Epidermal melanocyte (primary cell): ENCODE measurements around the gene MMP24OS.

Experiments used
- DNase-seq: peaks from one replicate; pipeline ENCODE4 v3.0.0; 2011; ENCODE audit warnings: low spot score; ENCODE audit not compliant: insufficient read length

Gene MMP24OS

DNA sequence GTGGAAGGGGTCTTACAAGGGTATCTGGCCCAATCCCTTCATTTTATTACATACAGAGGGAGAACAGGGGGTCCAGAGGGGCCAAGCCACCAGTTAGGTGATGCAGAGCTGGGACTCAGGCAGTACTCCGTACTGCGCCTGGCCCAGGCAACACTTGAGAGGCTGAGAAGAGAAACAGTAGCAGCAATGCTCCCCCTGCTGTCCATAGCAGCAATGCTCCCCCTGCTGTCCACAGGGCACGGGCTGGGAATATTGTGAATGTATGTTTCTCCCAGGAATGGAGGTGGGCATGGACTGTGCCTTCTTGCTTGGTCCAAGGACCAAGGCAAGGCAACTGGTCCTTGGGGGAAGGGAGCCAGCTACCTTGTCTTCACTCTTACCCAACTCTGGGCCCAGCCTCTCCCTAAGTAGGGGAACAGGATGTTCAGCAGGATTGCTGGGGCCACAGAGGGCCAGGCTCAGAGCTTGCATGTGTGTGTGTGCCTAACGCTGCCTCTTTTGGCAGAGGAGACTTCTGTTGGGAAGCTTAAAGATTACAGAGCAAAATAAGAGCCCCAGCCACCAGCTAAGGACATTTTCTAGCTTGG is 29.1 kb upstream of the MMP24OS start:
- peak; percentile 32 for DNase-seq

- peak; percentile 80 for DNase-seq
Measured at GRCh38 chr20:35305682-35306556, 28.0 kb upstream of the MMP24OS start.

- DNase-seq, result no peak
Measured at GRCh38 chr20:35304956-35305355, 27.0 kb upstream of the MMP24OS start.

- peak; percentile 54 for DNase-seq
Measured at GRCh38 chr20:35303735-35304491, 26.0 kb upstream of the MMP24OS start.

- peak; percentile 10 for DNase-seq
Measured at GRCh38 chr20:35303382-35303734, 25.4 kb upstream of the MMP24OS start.

DNA sequence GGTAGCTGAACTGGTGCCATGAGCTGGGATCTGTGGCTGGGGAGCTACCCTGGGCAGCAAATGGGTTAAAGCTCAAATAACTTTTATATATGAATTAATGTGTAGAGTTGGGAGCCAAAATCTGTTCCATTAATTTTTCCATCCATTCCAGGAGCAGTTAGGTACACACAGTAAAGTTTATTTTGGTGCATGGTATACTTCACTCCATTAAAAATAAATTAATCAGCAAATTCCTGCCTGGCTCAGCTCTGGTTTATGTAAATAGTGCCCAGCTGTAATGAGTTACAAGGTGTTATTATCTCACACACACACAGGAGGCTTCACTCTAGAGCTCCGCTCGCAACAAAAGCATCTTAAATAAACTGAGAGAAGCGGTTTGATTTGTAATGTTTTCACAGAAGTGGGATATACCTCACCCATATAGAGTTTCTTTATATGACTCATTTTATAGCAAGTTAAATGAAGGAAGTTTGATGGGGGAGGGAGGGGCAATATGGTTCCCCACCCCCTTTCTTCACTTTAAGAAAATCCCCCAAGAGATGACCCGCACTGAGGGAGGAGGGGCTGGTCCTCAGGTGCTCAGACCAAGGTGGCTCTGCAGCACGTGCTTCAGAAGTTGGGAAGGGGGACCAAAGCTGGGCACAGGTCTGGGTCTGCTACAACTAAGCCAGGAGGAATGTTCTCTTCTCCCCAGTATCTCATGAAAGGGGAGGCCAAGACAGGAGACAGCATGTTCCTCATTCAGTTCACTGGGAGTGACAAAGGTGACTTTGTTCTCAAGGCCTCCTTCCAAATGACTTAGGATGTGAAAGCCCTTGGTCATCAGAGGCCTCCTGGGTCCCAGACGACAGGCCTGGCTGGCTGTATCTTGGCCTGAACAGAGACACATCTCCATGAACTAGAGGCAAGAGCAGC is 24.8 kb upstream of the MMP24OS start:
- DNase-seq, result peak; percentile 13

GRCh38 chr20:35301426-35301825 is 23.5 kb upstream of the MMP24OS start:
- no peak for DNase-seq

DNA sequence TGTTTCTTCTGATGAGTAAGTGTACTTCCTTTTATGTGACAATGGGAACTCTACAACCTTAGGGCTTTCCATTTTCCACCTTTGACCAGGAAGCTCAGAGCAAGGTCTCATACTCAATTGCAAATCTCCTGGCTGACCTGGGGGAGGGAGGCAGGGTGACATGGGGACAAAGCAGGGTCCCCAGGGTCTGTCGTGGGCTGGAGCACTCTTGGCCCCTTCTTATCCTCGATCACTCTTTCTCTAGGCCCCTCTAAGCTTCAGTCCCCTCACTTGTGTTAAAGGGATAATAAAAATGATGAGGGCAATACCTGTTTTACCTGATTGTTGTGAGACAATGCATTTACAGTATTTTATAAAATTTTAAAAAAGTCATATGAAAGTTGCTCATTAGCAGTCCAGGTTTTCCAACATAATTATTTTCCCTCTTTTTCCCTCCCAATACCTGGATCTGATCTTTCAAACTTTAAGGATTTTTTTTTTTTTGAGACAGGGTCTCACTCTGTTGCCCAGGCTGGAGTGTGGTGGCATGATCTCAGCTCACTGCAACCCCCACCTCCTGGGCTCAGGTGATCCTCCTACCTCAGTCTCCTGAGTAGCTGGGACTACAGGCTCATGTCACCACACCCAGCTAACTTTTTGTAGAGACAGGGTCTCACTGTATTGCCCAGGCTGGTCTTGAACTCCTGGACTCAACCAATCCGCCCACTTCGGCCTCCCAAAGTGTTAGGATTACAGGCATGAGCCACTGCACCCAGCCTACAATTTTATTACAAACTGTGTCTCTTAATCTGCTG is 22.7 kb upstream of the MMP24OS start:
- DNase-seq, result no peak

- DNase-seq, result peak; percentile 13
Measured at GRCh38 chr20:35299780-35300179, 21.9 kb upstream of the MMP24OS start.

DNA sequence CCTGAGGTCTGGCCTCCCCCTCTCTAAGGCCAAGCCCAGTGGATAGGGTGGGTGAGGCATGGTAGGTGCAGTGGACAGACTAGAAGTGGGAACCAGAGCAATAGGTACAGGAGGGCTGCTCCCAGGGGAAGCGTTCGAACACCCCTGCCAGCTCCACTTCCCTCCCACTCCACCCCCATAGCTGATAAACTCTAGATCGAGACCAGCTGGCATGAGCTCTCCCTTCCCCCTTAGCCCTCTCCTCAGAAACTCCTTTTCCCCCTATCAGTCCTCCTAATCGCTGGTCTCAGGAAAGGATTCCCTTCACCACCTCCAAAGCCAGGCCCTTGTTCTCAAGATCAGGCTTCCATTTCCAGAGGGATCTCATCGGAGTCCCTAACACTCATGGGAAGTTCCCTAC is 20.3 kb upstream of the MMP24OS start:
- DNase-seq, result peak; percentile 8

- no peak for DNase-seq
Measured at GRCh38 chr20:35297740-35298139, 19.8 kb upstream of the MMP24OS start.

DNA sequence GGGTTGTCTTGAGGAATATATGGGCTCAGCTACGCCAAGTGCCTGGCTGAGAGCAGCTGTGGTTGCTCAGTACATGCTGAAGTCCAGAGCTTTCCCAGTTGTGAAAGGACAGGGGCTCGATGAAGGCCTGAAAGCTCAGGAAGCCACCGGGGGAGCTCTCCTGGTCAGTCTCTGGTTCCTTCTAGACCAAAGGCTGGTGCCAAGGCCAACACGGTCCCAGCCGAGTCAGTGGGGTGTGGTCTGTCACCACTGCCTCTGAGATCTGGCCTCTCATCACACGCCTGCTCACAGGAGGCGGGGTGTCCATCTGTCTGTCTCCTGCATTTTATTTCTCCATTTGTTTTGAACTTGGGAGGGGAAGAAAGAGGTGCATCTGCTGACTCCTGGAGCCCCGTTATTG is 19.2 kb upstream of the MMP24OS start:
- peak; percentile 11 for DNase-seq

GRCh38 chr20:35296101-35296554 is 18.2 kb upstream of the MMP24OS start:
- DNase-seq, result peak; percentile 11

GRCh38 chr20:35295674-35296073 is 17.8 kb upstream of the MMP24OS start:
- no peak for DNase-seq

DNA sequence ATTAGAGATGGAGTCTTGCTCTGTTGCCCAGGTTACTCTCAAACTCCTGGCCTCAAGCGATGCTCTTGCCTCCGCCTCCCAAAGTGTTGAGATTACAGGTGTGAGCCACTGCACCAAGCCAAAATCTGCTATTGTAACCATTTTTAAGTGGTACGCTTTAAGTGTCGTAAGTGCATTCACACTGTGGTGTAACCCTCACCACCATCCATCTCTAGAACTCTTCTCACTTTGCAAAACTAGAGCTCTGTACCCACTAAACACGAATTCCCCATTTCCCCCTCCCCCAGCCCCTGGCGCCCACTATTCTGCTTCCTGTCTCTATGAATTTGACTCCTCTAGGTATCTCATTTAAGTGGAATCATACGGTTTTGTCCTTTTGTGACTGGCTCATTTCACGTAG is 17.1 kb upstream of the MMP24OS start:
- no peak for DNase-seq

DNA sequence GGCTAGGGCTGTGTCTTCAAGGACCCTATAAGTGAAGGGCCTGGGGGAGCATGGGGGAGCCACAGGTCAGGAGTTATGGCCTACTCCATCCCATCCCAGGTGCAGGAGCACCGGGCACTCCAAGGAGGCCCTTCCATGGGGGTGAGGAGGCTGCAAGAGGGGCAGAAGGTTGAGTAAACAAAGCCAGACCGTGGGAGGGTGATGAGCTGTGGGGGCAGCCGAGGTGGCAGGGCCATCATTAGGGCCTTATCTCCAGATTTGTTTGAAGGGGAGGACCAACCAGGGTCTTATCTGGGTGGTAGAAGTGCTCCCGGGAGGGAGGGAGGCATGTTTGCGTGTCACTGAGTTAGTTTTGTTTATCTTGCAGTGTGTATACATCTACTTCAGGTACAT is 16.4 kb upstream of the MMP24OS start:
- DNase-seq, result no peak

DNA sequence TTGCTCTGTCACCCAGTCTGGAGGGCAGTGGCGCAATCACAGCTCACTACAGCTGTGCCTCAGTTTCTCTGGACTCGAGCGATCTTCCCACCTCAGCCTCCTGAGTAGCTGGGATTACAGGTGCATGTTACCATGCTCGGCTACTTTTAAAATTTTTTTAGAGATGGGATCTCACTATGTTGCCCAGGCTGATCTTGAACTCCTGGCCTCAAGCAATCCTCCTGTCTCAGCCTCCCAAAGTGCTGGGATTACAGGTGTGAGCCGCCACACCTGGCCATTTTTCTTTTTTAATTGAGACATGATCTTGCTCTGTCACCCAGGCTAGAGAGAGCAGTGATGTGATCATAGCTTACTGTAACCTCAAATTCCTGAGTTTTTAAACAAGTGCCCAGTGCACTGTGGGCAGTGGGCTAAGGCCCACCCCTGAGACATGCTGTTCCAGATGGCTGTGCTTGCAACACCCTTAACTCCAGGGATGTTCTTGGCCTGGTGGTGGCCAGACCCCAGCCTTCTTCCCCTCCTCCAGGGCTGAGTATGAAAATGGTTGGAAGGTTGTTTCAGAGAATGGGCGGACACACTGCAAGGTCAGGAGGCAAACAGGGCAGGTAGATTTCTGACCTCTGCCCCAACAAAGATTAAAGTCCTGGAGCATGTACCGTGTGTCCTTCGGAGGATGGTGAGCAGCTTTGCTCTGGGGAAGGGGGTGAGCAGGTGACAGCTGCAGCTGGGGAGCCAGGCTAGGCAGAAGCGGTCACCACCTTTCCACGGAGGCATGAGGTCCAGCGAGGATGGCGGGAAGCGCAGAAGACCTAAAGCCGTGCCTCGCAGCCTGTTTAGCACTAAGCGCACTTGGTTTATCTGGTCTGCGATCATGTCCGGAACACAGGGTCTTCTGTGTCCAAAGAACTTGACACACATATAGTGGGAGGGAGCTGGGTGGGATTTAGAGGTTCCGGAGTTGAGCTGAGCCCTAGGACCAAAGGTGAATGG is 15.7 kb upstream of the MMP24OS start:
- no peak for DNase-seq

- no peak for DNase-seq
Measured at GRCh38 chr20:35292504-35293285, 14.8 kb upstream of the MMP24OS start.
